NCI-H2081 (cell line): ENCODE results near the gene JMJD6.

ENCODE experiments used
- DNase-seq, 2 experiments: peaks; one replicate each; lab custom pipeline; 2025; lab: John Stamatoyannopoulos, UW

The JMJD6 gene

DNA sequence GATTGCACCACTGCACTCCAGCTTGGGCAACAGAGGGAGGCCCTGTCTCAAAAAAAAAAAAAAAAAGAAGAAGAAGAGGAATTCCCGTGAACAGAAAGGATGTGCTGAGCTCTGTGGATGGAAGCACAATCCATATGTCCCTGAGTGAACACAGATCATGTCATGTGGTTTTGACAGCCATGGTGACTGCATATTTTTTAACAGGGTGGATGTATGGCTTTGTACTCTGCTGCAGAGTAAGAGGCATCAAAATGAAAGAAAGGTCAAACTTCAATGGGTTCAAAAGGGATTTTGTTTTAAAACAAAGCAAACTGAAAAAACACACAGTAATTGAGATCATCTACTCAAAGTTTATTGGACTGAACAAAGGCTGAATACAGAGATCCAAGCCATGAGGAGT, 47.2 kb downstream of the JMJD6 start:
- DNase-seq = no peak

GRCh38 chr17:76678330-76678729, 48.1 kb downstream of the JMJD6 start:
- no peak for DNase-seq

GRCh38 chr17:76677406-76677805, 49.0 kb downstream of the JMJD6 start:
- no peak for DNase-seq

GRCh38 chr17:76676629-76677028, 49.8 kb downstream of the JMJD6 start:
- no peak for DNase-seq

DNA sequence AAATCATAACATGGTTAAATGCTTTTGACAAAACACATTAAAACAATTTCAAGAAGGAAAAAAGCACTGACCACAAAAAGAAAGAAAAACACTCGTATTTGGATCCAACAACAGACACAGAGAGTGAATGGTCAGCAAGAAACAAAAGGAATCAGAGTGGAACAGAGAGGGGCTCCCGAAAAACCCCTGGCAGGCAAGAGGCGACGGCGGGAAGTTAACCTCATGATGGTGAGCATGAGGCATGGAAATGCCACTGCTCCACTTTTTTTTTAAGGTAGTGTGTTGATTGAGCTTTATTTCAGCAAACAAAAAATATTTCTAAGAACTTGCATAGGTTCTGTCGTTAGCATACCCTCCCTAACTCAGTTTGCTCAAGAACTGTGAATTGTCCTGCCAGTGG, 50.8 kb downstream of the JMJD6 start:
- no peak for DNase-seq

GRCh38 chr17:76674600-76674999, 51.8 kb downstream of the JMJD6 start:
- DNase-seq = no peak

DNA sequence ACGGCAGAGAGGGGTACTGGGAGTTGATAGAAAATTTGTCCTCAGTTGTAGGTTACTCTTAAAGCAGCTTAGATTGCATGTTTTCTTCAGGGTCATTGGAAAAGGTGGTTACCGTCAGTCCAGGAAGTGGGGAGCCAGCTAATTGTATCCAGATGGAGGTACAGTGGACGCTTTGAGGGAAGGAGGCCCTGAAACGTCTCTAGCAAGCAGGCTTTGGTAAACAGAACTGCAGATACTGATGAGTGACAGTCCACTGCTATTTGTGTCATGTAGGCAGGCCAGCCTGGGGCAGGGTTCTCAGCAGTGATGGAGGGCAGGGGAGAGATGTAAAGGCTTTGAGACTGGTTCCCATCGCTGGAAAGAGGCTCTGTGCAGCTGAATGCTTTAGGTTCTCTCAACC, 52.7 kb downstream of the JMJD6 start:
- no peak for DNase-seq

- no peak for DNase-seq
Observed at GRCh38 chr17:76672892-76673291, 53.5 kb downstream of the JMJD6 start.

DNA sequence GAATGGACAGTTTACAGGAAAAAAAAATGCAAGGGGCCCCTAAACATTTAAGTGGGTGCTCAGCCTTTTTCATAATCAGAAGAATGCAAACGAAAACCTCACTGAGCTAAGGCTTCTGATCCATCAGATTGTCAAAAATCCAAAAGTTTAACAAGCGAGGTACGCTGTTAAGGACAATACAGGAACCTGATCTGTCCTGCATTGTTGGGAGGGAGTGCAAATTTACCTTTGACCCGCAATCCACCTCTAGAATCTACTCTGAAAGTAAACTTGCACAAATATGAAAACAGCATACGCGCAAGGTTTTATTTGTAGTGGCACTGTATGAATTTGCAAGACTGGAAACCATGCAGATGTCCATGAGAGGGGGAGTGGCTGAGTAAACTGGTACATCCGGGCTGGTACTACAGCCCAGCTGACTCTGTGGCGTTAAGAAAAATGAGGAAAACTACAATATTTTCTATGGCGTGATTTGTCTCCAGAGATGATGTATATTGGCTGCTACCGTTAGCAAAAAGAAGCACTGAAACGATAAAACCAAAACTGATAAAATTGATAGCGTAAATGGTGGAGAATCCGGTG, 54.0 kb downstream of the JMJD6 start:
- peak in 1 of 2 experiments; percentile 51 for DNase-seq

GRCh38 chr17:76671912-76672262, 54.5 kb downstream of the JMJD6 start:
- DNase-seq = no peak

GRCh38 chr17:76671123-76671911, 55.1 kb downstream of the JMJD6 start:
- DNase-seq = peak; percentile 100

DNA sequence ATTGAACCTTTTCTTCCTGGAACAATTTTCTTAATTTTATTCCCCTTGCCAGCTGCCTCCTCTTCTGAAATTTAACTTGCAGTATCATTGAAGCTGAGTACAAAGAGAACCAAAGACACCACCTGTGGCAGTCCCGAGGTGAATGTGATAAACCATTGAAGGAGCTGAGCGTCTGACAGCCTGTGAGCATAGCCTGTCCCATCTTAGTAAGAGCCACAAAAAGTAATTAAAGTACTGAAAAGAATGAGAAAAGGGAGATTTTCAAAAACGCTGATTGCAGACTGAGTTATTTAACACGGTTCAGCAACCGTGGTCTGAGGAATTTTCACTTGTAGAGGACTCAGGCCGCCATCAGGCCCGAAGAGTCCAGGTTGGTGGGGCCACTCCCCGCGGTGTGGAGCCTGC, 55.7 kb downstream of the JMJD6 start:
- no peak for DNase-seq

DNA sequence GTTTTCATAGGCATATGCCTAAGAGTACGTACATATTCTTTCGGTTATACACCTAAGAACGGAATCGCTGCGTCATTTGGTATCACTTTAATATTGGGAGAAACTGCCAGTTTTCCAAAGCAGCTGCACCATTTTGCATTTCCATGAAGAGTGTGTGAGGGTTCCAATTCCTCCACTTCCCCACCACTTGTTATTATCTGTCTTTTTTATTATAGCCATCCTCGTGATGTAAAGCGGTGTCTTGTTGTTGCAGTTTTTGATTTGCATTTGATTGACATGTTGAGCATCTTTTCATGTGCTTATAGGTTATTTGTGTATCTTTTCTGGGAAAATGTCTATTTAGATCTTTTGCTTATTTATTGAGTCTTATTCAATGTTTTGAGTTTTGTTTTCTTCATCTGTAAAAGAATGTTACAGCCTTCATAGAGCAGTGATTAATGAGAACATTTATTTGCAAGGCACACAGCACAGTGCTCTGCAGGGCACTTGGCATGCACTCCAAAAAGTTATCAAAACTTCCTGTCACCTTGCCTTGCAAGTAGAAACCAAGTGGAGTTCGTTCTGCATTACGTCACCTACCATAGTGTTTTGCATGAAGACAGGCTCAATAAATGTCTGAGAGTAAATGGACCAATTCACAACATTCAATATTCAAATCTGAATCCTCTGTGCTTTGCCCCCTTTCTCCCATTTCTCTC, 56.2 kb downstream of the JMJD6 start:
- no peak for DNase-seq
